Activated T-helper 9 cell treated with anti-CD3 and anti-CD28 coated beads, Interleukin-2, amount 50 U/mL, for 16 hours (primary cell): ENCODE data around the gene GLI2.

ENCODE experiments used
- DNase-seq: peaks from one replicate; pipeline ENCODE4 v3.0.0-alpha.2; 2020; ENCODE audit warnings: low read depth

GLI2 gene

DNA sequence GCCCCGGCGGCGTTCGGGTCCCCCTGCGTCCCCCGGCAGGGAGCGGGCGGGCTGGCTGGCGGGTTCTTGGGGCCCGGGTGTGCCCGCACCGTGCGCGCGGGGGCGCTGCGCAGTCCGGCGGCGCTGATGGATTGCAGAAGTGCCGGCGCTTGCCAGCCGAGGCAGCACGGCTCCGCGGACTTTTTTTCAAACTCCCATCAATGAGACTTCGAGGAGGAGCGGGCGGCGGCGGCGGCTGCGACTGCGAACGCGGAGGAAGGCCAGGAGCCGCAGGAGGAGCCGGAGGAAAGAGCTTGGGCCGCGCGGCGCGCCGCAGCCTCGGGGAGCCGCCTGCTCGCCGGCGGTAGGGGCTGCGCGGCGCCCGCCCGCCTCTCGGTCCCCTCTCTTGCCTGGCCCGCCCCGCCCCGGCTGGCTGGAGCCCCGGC, at the start of gene GLI2:
GLI2 (plus strand) TSS at position 123 of the 425 bp plus-strand sequence. CDS start 61,453 bp downstream, outside the sequence.
- no peak for DNase-seq

DNA sequence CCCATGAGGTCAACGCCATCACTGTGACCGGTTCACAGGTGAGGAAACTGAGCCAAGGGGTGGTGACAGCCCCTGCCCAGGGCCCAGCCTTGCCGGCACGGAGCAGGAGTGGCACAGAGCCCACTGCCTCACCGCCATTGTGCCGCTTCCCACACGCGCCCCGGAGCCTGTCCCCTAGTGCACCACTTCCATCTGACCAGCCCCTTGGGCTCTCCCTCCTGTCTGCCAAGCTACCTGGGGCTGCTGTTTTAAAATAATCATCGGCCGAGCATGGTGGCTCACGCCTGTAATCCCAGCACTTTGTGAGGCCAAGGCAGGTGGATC, 49.7 kb upstream of the GLI2 start:
- no peak for DNase-seq

DNA sequence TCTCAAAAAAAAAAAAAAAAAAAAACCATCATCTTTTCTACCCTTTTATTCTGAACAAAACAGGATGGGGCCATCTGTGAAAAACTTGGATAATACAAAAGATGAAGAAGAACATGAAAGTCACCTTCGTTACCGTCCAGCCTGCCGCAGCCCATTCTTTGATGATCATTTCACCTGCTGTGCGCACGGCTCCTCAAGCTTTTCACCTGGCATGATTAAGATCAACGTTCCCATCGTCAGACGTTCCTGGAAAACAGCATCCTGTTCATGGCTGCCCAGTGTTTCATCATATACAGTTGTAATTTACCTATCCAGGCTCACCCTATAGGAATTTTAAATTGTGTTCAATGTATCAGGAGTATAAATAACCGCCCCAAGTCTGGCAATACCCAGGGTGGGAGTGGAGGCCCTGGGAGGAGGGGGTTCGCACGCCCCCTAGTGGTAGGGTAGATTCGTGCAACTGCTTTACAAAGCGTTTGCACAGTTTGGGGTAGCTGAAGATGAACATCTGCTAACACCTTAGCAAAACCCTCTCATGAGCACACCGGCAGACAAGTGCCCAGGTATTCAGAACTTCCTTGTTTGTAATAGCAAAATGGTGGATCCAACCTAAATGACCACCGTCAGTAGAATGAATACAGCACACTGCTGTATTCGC, 49.0 kb upstream of the GLI2 start:
- DNase-seq, result no peak

DNA sequence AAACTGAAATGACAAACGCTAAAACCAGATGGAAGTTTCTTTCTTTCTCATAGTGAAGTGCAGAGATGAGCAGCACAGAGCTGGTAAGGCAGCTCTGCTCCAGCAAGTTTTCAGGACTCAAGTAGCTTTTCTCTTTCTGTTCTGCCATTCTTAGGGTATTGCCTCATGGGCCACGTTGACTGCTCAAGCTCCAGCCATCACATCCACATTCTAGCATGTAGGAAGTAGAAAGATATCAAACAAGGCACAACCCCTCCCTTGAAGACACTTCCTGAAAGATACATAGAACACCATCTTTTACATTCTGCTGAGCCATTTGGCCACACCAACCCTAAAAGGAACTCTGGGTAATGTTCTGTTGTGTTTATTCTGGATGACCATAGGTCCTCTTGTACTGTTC, 48.5 kb upstream of the GLI2 start:
- DNase-seq, result no peak

DNA sequence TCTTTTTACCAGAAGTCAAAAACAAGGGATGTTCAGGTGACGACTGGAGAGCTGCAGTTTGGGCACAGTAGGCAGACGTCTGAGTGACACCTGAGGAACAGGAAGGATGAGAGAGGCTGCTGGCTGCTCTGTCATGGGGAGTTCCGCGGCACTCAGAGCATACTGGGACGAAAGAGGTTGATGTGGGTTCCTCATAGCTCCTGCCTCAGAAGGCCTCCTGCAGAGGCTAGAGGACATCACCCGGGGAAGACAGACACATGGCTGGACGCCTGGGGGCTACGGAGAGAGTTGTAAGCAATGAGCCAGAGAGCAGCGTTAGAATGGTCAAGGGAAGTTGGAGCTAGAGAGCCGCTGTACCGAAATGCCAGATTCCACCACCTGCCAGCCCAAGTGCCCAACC, 45.1 kb upstream of the GLI2 start:
- DNase-seq, result no peak

DNA sequence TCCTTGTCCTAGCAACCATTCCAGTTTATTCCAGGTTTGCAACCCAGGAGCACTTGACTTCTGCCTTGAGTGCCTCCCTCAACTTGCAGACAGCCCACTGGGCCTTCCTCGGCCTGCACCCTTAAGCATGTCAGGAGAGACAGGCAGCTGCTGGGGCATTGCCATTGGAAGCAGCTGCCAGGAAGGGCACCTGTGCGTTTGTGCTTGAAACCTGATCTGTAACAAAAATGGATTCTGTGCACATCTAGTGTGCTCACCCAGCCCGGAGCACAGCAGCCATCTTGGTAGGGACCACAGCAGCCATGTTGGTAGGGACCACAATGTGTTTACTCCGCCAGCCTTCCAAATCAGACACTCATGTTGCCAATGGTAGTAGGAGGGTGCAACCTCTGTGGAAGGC, 44.3 kb upstream of the GLI2 start:
- DNase-seq, result no peak

DNA sequence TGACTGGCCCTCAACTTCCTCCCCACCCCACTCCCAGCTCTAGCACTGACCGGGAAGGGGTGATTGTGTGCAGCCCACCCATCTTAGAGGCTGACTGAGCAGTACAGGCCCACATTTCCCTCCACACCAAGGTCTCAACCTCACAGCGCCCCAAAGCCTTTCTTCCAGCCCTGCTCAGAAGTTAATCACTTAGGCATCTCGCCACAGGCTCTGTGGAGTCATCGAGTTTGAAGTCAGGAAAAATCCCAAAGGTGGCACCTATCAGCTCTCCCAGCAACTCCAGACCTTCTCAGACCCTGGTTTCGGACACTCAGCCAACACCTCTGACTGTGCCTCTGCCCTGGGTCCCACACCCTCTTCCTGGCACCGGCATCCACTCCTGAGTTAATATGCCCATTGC, 43.0 kb upstream of the GLI2 start:
- no peak for DNase-seq

DNA sequence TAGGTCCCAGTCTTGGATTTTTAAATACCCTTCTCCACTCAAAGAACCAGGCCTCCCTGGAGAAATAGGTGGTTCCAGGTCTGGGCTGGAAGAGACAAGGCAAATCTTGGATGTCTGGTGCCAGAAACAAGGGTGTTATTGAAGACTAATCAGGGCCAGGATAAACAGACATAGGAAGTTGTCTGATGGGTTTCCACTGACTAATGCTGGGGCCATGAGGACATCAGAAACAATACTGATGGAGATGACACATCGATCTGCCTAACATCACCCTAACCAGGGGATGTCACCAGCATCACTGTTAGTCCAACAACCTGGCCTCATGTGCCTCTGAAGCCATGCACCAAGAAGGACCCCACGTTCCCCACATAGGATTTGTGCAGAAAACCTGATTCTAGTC, 42.5 kb upstream of the GLI2 start:
- DNase-seq, result no peak

DNA sequence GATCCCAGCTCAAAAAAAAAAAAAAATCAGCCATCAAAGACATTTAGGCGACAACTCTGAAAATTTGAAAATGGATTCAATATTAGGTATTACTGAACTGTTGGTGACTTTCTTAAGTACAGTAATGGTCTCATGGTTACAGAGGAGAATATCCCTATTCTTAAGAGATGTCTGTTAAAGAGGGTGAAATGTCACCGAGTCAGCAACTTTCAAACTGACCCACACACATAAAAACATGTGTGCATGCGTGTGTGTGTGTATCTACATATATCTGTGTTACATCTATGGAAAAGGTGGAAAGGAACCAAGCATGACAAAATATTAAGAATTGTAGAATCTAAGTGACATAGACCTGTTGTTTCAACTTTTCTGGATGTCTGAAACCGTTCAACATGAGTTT, 41.6 kb upstream of the GLI2 start:
- no peak for DNase-seq

DNA sequence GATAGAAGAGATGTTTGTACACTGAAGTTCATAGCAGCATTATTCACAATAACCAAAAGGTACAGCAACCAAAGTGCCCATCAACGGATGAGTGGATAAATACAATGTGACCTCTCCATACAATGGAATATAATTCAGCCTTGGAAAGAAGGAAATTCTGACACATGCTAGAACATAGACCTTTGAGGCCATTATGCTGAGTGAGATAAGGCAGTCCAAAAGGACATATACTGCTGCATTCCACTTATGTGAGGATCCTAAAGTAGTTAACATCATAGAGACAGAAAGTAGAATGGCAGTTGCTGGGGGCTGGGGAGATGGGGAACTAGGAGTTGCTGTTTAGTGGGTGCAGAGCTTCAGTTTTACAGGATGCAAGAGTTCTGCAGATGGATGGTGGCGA, 38.2 kb upstream of the GLI2 start:
- DNase-seq, result no peak

DNA sequence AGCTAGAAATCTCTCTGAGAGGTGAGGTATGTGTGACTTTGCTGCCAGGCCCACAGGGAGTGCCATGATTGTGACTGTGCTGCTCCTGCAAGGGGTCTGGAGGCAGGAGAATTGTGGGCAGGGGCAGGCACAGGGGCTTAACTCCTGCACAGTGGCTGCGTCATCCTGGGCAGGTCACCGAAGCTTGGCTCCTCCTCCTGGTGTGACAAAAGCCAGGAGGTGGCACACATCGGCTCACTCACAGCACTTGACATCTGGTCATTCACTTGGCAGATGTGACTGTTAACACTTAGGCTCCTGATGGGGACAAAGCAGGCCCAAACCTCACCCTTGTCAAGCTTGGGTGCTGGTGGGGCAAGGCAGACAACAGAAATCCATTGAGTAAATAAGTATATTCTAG, 36.4 kb upstream of the GLI2 start:
- no peak for DNase-seq

DNA sequence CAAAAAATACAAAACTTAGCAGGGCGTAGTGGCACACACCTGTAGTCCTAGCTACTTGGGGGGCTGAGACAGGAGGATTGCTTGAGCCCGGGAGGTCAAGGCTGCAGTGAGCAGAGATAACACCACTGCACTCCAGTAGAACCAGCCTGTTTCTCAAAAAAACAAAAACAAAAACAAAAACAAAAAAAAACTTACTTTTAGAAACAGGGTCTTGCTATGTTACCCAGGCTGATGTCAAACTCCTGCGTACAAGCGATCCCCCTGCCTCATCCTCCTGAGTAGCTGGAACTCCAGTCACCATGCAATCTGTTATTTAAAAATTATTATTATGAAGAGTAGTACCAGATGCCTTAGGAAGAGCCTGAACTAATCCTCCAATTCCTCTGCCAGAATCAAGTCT, 35.0 kb upstream of the GLI2 start:
- DNase-seq, result no peak

DNA sequence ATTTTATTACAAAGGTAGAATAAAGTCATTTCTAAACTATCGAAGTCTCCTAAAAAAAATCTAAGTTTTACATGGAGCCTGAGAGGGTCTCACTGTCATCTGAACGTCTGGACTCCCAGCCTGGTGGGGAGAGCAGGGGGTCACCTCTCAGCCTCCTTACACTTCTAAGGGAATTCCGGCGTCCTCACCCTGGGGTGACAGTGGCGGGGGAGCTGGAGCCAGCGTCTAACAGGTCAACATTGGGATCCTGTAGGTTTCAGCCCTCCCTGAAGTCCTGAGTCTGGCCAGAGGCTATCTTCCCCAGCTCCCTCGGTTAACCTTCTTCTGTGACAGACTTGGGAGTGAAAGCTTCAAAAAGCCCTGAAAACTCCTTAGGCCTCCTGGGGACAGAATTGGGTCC, 34.6 kb upstream of the GLI2 start:
- no peak for DNase-seq

DNA sequence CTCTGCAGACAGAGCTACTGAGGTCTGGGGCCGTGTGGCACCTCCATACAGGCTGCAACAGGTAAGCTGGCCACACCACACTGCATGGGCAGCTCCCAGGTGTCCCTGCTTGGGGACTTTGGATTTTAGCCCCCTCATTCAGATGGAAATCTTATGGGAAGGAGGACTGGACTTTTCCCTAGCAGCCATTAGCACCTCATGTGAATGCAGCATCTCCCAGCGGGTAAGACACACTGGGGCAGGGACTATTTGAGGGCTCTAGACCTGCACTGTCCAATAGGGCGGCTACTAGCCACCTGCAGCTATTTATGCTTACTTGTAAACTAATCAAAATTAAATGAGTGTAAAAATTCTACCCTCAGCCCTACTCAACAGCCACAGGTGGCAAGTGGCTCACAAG, 34.2 kb upstream of the GLI2 start:
- no peak for DNase-seq

DNA sequence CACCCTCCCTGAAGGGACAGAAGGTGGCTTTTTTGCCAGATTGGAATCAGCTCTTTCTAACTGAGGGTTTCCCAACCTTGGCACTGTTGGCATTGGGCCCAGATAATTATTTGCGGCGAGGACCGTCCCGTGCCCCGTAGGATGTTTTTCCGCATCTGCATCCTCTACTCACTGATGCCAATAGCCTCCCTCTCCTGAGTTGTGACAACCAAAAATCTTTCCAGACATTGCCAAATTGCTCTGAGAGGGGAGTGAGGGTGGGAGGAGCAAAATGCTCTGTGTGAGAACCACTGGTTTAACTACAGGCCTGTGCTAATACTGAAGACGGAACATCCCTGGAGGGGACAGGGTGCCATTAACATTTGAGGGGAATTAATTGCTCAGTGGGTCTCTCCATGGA, 33.6 kb upstream of the GLI2 start:
- no peak for DNase-seq

DNA sequence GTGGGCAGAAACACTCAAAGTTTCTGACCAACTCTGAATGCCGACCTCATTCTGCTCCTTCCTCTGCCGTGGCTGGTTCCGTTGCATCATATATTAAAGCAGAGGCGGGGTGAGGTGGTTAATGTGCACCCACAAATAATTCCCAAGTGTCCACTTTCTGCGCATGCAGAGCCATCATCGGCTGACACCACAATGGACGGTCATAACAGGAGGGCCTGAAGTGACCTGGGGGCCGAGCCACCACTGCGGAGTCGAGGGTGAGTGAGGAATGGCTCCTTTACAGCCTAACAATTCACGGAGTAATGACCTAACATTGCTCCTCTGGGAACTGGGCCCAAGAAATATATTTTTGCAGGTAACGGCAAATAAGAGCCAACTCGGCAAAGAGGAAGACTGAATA, 32.9 kb upstream of the GLI2 start:
- DNase-seq, result no peak

DNA sequence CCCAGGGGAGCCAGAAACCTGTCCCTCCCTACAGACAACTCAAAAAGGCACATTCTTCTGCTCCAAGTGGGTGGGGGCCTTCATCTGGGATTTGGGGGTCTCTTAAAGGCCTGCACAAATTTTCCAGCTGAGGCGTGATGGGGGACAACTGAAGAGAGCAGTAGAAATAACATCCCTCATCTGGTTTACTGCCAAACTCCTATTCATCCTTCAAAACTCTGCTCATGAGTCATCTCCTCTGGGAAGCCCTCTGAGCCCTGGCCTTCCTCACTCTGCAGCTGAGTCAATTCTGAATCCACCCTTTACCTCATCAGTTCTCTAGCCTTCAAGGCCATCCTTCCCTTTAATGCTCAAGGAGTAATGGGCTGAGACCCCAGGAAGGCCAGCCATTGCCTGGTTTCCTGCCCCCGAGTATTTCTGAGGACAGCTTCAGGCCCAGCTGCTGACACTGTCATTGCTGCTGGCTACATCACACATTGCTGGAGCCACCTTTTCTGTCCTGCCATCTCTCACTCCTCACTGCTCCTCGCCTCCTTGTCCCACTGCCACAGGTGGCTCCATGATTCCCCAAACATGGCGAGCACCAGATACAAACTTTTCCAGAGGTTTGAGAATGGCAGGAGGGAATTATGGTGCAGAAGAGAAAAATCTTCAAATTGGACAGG, 32.2 kb upstream of the GLI2 start:
- no peak for DNase-seq

DNA sequence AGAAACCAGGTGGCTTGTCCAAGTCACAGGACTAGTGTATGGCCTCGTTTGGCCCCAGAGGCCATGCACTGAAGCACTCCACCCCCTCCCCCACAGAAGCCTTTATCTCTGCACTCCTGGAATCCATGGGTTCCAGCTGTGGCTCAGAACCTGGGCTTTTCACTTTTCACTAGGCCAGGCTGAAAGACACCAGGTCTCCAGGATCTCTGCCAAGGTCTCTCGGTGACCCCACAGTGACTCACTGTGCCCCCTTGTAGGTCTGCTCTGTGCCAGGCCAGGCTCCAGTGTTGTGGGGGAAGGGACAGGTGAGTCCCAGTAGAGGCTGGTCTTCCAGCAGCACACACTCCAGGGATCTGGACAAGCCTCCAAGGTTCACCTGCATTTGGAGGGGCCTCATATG, 31.0 kb upstream of the GLI2 start:
- DNase-seq, result no peak

DNA sequence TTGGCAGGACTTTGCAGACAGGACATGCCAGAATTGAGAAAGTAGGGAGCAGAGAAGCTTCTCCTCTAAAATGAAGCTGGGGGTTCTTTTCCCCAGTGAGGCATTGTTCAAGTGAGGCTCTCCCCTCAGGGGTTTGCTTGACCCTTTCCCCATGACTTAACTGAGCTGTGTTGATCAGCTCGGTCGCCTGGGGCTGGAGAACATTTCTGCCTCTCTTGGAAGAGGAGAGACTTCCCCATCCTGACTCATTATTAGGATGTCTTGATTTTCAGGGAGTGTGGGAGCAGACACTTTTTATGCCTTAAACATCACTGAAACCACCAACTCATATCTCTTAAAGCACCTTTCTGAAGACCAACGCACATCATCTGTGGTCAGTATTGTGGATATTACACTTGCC, 27.9 kb upstream of the GLI2 start:
- no peak for DNase-seq

DNA sequence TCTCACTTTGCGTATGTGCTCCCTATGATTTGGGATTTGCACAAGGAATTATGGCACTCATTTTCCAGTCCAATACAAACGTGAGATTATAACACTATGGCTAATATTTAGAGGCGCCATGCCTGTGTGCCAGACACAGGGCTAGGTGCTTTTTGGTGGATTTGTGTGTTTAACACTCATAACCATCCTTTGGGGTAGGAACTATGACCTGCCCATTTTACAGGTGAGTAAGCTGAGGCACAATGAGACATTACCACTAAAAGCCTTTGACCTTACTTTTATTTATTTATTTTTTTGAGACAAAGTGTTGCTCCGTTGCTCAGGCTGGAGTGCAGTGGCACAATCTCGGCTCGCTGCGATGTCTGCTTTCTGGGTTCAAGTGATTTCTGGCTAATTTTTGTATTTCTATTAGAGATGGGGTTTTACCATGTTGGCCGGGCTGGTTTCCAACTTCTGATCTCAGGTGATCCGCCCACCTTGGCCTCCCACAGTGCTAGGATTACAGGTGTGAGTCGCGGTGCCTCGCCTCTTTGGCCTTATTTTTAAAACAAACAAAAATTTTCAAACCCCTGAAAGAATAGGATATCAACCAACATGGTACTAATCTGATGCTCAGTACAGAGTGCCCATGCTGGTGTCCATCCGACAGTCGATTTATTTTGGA, 26.6 kb upstream of the GLI2 start:
- no peak for DNase-seq

DNA sequence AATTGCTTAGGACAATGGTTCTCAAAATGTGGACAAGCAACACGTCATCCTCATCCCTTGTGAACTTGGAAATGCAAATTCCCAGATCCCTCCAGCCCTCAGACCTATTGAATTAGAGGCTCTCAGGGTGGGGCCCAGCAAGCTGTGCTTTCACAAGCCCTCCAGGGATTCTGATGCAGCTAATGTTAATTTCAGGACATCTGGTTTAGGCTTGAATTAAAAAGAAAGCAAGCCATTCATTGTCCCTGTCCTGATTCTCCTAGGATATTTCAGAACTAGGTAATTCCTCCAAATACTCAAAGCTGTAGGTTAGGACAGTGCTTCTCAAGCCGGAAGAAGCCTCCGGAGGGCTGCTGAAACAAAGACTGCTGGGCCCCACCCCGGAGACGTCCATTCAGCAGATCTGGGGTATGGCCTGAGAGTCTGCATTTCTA, 26.0 kb upstream of the GLI2 start:
- DNase-seq, result no peak

DNA sequence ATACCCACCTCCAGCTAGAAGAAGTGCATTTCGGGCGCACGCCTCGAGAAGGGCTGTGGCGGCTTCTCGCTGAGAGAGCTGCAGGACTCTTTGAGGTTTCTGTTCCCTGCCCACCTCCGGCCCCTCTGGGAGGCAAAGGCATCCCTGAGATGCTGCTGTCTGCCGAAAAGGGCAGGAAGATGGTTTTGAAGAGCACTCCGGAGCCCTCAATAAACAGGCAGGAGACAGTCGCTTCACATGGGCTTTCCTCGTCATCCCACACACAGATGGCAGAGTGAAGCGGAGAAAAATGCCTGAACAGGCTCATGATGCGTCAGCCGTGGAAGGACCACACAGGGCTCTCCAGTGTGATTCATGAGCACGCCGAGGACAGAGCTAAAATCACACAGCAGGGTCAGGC, 25.4 kb upstream of the GLI2 start:
- no peak for DNase-seq

DNA sequence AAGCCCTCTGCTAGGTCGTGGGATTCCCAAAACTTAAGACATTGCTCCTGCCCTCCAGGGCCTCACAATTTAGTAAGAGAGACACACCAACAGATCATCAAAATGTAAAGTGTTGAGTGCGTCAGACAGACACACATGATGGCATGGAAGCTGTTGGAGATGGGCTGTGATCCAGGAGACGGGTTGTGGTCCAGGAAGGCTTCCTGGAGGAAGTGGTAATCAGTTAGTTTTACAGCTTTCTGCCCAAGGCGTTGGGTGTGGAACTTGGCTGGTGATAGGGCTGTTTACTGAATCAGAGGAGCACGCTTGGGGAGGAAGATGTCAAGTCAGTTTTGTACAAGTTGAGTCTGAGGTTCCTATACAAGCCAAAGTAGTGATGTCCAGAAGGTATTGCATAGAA, 24.0 kb upstream of the GLI2 start:
- DNase-seq, result no peak

DNA sequence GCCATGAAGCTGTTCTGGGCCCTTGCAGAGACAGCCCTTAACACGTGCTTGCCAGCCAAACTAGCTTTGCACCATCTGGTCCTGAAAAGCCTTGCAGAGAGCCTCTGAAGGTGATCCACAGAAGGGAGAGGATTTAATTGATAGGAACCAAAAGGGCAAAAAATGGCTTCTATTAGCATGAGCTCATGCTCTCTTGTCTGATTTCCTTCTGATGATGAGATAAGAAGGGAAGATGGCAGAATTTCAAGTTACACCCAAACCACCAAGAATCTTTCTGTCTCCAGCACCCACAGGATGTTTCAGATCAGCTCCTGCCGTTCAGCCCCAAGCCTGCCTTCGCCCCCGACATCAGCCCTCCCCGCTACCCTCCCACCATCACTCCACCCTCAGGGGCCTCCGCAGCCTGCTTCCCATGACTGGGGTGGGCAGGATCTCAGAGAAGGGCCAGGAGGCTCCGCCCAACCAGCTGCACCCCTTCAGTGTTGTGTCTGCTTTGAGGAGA, 23.4 kb upstream of the GLI2 start:
- DNase-seq, result no peak
